Measurements from ENCODE around the gene ZNF662.

The ZNF662 gene

GRCh38 chr3:42935472-42935871 is 29.5 kb downstream of the ZNF662 start:
- no peak for DNase-seq (ENCODE audit: low read depth in 2 of 3, low spot score in 2 of 3)

- DNase-seq (ENCODE audit: low read depth in 2 of 3, low spot score in 2 of 3): no peak
Measured at GRCh38 chr3:42936157-42936981, 30.4 kb downstream of the ZNF662 start.

- no peak for DNase-seq (ENCODE audit: low read depth in 2 of 3, low spot score in 2 of 3)
Measured at GRCh38 chr3:42937334-42937733, 31.4 kb downstream of the ZNF662 start.

GRCh38 chr3:42942693-42943092 is 36.8 kb downstream of the ZNF662 start:
- DNase-seq (ENCODE audit: low read depth in 2 of 3, low spot score in 2 of 3): no peak

- no peak for DNase-seq (ENCODE audit: low read depth in 2 of 3, low spot score in 2 of 3)
Measured at GRCh38 chr3:42946050-42946449, 40.1 kb downstream of the ZNF662 start.

GRCh38 chr3:42957573-42957972 is 51.6 kb downstream of the ZNF662 start:
- no peak for DNase-seq (ENCODE audit: low read depth in 2 of 3, low spot score in 2 of 3)

GRCh38 chr3:42960282-42960681 is 54.3 kb downstream of the ZNF662 start:
- DNase-seq (ENCODE audit: low read depth in 2 of 3, low spot score in 2 of 3): no peak

GRCh38 chr3:42960786-42961185 is 54.8 kb downstream of the ZNF662 start:
- no peak for DNase-seq (ENCODE audit: low read depth in 2 of 3, low spot score in 2 of 3)

GRCh38 chr3:42961633-42962032 is 55.7 kb downstream of the ZNF662 start:
- no peak for DNase-seq (ENCODE audit: low read depth in 2 of 3, low spot score in 2 of 3)

- no peak for DNase-seq (ENCODE audit: low read depth in 2 of 3, low spot score in 2 of 3)
Measured at GRCh38 chr3:42963269-42963668, 57.3 kb downstream of the ZNF662 start.

GRCh38 chr3:42964266-42964665 is 58.3 kb downstream of the ZNF662 start:
- no peak for DNase-seq (ENCODE audit: low read depth in 2 of 3, low spot score in 2 of 3)

Data from activated CD8-positive, alpha-beta memory T cell treated with anti-CD3 and anti-CD28 coated beads for 48 hours (primary cell).